Stimulated activated CD4-positive, alpha-beta T cell treated with anti-CD3 and anti-CD28 coated beads, Interleukin-4, amount 100 ng/mL, for 24 hours (primary cell): ENCODE results near the gene GOLGA5.
"Not testable (repeated sequence)": the region's sequence is repeated elsewhere in the genome, so short reads cannot be mapped to it uniquely, and the experiment has no call there.

Source experiments
- DNase-seq: peaks from one replicate; pipeline ENCODE4 v3.0.0-alpha.2; 2020

The GOLGA5 gene

GRCh38 chr14:92832137-92832700 lies 38.1 kb downstream of the GOLGA5 start:
- DNase-seq = no peak

- DNase-seq = no peak
These were observed 47.8 kb downstream of the GOLGA5 start for GRCh38 chr14:92841930-92842329.

DNA sequence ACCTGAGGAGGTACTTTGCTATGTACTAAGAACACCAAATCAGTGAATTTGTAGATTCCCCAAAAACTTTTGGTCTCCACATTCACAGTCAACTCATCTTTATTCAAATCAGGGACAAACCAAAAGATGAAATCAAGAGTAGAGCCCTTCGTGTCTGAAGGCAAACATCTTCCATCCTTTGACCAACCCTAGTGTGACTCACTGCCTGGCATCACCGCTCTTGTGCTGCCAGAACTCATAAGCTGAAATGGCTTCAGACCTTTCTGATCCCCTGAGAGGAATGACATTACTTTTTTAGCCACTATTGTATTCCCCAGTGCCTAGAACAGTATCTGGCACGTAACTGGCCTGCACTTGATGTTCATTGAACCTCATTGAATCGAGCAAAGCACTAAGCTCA lies 50.1 kb downstream of the GOLGA5 start:
- peak; percentile 30 for DNase-seq

- DNase-seq = peak; percentile 29
These were observed 52.2 kb downstream of the GOLGA5 start for GRCh38 chr14:92846162-92846897.

DNA sequence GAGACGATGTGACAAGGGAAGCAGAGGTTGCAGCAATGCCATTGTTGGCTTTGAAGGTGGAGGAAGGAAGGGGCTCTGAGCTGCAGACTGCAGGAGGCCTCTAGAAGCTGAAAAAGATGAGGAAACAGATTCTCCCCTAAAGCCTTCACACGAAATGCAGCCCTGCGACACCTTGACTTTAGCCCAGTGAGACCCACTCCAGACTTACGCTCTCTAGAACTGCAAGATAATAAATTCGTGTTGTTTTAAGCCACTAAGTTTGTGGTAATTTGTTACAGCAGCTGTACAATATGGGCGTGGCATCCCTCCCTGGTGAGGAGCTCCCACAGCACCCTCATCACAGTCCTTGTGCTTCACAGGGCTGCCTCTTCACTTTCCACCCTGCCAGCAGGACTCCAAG lies 53.2 kb downstream of the GOLGA5 start:
- no peak for DNase-seq

GRCh38 chr14:92847749-92848148 lies 53.6 kb downstream of the GOLGA5 start:
- no peak for DNase-seq

DNA sequence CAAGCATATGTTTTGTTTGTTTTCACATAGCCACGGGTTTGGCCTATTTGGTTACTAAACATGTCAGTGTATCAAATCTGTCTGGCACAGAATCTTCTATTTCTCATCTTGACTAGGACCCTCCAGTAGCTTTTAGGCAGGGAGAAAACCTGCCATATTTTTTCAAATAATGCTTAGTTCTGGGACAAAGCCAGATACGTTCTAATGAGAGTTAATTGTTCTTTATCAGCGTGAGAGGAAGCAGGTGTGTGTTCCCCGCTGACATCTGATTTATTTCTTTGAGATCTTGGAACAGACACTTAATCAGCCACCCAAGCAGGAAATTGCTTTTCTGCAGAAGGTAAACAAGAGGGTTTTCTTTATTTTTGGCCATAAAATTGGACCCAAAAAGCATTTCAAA lies 54.8 kb downstream of the GOLGA5 start:
- DNase-seq = no peak

DNA sequence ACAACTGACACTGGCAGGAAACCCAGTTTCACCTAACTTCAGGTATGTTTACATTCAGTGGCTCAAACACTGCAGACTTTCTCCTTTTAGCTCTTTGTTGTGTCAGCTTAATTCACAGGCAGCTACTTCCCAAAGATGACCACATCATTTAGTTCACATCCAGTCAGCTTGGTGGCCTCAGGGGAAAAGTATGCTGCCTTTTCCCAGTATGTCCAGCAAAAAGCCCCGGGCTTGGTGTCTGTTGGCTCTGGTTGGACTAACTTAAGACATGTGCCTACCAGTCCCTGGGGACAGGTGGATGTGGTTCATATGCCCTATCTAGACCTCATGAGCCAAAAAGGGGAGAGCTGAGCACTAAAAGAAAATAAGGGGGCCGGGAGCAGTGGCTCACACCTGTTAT lies 56.4 kb downstream of the GOLGA5 start:
- no peak for DNase-seq

DNA sequence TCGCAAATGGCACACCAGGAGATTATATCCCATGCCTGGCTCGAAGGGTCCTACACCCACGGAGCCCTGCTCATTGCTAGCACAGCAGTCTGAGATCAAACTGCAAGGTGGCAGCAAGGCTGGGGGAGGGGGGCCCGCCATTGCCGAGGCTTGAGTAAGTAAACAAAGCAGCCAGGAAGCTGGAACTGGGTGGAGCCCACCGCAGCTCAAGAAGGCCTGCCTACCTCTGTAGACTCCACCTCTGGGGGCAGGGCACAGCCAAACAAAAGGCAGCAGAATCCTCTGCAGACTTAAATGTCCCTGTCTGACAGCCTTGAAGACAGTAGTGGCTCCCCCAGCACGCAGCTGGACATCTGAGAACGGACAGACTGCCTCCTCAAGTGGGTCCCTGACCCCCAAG lies 59.0 kb downstream of the GOLGA5 start:
- not testable (repeated sequence) for DNase-seq

DNA sequence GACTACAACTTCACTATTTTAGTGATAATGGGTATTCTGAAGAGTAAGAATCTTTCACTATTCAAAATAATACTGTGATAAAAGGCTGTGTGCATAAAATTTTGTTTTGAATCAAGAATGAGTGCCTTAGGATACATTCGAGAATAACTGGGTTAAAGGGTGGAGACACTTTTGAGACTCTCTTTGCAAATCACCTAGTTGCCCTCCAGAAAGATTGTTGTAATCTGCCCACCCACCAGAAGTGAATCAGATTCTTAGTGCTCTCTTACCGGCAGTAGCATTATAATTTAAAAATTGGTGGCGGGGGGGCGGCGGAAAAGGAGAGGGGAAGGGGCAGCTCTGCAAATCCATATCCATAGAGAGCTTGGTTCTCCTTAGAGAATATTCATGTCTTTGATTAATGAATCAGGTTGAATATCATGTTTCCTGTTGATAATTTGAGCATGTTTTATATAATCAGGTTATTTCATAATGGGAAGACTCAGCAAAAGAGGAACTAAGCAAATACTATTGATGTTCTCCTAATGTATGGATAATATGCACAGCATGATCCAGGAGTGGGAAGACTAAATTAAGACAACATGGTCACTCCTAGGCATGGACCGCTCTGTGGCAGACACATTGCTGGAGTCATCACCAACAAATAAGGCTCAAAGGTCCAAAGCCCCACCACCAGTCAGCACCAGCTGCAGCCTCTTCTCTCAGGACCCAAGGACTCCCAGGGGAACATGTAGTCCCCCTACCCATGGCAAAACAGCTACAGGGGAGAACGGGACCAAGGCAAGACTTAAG lies 66.1 kb downstream of the GOLGA5 start:
- DNase-seq = no peak

DNA sequence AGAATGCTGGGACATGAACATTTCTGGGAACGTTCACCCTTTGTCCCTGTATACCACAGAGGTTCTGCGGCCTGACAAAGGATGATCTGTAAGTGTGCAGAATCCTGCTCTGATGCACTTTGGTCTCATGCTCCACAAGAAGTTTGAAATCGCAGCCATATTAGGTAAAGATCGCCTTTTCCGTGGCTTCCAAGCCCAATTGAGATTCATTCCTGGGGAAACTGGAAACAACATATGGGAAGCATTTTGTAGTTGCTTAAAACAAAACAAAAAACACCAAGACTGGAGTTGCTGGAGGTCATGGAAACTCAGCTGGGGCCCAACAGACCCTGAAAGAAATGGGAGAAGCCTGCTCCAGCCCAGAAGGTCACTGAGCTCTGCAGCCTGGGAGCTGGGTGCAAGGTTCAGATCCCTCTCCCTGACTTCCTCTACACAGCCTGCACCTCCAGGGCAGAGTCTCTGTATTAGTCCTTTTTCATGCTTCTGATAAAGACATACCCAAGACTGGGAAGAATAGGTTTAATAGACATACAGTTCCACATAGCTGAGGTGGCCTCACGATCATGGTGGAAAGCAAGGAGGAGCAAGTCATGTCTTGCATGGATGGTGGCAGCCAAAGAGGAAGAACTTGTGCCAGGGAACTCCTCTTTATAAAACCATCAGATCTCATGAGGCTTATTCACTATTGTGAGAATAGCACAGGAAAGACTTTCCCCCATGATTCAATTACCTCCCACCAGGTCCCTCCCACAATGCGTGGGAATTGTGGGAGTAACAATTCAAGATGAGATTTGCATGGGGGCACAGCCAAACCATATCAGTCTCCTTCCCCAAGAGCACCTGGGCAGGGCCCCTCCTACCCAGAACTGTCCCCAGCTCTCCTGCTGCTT lies 68.0 kb downstream of the GOLGA5 start:
- DNase-seq = no peak

DNA sequence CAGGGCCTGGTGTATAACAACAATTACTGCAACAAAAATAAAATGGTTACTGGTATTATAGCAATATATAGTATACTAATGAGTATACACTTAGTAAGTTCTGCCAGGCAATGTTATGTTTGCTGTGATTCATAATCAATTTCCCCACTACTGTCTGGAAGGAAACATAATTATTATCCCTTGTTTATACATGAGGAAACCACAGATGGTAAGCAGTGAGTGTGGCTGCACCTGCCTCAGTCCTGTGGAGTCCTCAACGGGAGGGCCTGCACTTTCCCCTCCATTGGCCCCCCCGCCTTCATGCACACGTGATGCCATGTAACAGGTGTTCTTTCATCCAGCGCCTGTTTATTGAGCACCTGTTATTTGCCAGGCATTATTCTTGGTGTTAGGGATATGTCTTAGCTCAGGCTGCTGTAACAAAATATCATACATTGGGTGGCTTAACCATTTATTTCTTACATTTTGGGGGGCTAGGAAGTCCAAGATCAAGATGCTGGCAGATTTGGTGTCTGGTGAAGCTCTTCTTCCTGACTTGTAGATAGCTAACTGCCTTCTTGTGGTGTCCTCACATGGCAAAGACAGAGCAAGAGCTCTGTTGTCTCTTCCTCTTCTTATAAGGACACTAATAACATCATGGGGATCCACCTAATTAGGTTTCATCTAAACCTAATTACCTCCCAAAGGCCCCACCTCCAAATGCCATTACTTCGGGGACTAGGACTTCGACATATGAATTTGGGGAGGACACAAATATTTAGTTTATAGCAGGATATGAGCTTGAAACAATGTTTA lies 69.4 kb downstream of the GOLGA5 start:
- DNase-seq = no peak

DNA sequence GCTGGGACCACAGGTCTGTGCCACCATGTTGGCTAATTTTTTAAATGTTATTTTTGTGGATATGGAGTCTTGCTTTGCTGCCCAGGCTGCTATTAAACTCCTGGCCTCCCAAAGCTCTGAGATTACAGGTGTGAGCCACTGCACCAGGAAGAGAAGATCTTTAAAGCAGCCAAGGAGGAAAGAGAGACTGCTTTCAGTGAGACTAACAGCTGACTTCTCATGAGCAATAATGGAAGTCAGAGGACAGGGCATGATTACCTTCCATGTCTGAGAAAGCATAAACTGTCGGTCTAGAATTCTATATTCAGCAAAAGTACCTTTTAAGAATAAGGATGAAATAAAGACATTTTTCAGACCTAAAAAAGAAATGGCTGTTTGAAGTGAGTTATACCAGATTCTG lies 71.6 kb downstream of the GOLGA5 start:
- DNase-seq = no peak

DNA sequence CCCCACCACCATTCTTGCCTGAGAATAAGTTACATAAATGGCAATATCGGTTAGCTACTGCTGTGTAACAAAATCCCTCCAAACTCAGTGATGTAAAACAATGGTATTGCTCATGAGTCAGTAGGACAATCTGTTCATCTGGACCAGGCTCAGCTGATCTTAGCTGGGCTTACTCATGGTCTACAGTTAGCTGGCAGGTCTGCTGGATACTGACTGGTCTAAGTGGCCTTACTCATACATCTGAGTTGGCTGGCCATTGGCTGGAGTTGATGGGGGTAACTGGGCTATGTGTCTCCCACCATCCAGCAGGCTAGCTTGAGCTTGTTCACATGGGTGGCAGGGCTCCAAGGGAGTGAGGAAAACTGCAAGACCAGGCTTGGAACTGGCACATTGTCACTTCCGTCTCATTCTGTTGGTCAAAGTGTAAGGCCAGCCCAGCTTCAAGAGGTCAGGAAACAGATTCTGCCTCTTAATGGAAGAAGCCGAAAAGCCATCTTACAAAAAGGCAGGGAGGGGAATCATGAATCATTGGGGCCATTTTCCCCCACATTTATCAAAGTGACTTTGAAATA lies 72.2 kb downstream of the GOLGA5 start:
- DNase-seq = no peak

DNA sequence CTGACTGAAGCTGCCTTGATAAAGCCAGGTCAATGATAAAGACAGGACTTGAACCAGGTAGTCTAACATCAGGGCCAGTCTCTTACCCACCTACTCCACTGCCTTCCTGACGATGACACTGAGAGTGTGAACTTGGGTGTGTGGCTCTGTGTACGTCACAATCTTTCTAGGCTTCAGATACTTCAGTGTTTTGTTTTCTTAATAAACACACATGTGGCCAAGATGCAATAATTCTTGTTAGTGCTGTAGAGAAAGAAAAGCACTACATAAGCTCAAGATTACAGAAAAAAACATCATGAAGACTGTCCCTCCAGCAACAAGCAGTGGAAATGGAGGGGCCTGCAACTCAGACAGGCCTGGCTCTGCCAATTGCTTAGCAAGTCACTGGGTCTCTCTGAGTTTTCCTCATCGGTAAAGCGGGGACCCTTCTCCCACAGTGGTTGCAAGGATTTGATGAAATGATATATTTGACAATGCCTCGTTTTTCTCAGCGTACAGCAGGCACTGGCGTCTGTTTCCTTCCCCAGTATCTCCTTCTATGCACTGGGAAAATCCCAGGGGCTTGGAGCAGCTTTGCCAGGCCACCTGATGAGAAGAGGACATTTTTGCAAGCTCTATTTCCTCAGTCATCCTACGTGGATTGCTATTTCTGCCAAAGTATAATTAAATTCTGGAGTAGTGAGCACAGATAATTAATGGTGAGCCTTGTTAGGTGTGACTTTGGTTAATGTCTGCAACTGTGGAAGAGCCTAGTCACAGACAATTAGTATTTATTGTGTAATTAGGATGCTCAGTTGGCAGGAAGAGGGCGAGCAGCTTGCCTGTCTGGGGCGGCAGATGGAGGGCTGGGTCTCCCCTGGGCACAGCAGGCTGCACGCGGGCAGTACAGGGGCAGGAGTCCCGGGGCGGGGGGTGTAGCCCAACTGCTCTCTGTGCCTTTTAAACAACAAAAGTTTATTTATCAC lies 73.1 kb downstream of the GOLGA5 start:
- DNase-seq = no peak

GRCh38 chr14:92874962-92875661 lies 81.0 kb downstream of the GOLGA5 start:
- no peak for DNase-seq

GRCh38 chr14:92877757-92878431 lies 83.8 kb downstream of the GOLGA5 start:
- DNase-seq = no peak

DNA sequence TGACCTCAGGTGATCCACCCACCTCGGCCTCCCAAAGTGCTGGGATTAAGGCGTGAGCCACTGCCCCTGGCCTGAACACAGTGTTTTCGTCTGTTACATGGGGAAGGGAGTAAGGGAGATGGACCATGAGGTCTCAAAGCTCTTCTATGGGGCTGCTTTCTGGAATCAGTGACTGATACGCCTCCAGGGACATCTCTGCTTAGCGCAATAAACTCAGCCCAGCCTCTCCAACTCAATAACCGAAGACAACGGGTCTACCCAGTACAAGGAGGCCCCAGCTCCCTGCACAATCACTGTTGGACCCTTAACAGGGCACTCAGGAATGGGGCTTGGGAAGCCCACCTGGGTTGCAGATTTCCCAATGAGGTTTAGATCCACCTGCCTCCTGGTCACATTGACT lies 86.2 kb downstream of the GOLGA5 start:
- DNase-seq = no peak

DNA sequence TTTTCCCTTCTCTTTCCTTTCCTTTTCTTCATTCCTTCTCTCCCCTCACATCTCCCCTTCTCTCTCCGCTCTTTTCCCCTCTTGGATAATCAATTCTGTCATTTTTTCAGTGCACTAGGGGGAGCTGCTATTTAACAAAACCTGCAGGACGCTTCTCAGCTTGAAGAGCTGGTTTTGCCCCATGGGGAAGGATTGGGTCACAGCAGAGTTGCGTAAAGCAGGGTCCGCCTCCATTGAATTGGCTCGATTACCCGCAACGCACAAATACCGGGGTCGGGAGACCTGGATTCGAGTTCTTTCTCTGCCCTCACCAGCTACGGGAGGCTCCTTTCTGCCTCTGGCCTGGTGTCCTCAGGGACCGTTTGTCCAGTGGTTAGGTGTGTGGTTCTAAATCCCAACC lies 86.7 kb downstream of the GOLGA5 start:
- DNase-seq = no peak
